Loucy (cell line): ENCODE results near the gene GP5.
A peak's percentile ranks its signal among the peaks of the same experiment; 100 is the strongest.

ENCODE experiments used
- H2AFZ ChIP-seq: fragments of 200-600 bp; sonication (generic); 2 replicates; pipeline ENCODE4 v1.6.0; 2016; ENCODE audit warnings: antibody characterized with exemption, mild to moderate bottlenecking, low read length, moderate library complexity
- H3F3A ChIP-seq: fragments of 200-600 bp; 2 replicates; pipeline ENCODE4 v1.6.0; 2016; ENCODE audit warnings: antibody characterized with exemption, low read depth, mild to moderate bottlenecking
- H3K27me3 ChIP-seq: fragments of 200-600 bp; sonication (generic); 2 replicates; pipeline ENCODE4 v1.6.1; 2014; ENCODE audit warnings: low read length, mild to moderate bottlenecking; ENCODE audit not compliant: insufficient read depth, poor library complexity, severe bottlenecking
- H3K36me3 ChIP-seq: fragments of 200-600 bp; sonication (generic); 2 replicates; pipeline ENCODE4 v1.6.1; 2016; ENCODE audit warnings: low read length; ENCODE audit not compliant: insufficient read depth
- H3K4me1 ChIP-seq: fragments of 200-600 bp; sonication (generic); 2 replicates; pipeline ENCODE4 v1.5.1; 2014; ENCODE audit warnings: low read length, mild to moderate bottlenecking; ENCODE audit not compliant: insufficient read depth, poor library complexity, severe bottlenecking
- H3K4me2 ChIP-seq: fragments of 200-600 bp; sonication (generic); 2 replicates; pipeline ENCODE4 v1.6.0; 2014; ENCODE audit warnings: antibody characterized with exemption, low read length, low read depth, mild to moderate bottlenecking; ENCODE audit not compliant: poor library complexity, severe bottlenecking
- H3K4me3 ChIP-seq: fragments of 200-600 bp; sonication (generic); 2 replicates; pipeline ENCODE4 v1.5.1; 2014; ENCODE audit warnings: low read length, mild to moderate bottlenecking, mixed read lengths; ENCODE audit not compliant: poor library complexity, severe bottlenecking
- H3K79me2 ChIP-seq: fragments of 200-600 bp; sonication (generic); 2 replicates; pipeline ENCODE4 v1.6.1; 2014; ENCODE audit warnings: low read length; ENCODE audit not compliant: insufficient read depth
- H3K9ac ChIP-seq: fragments of 200-600 bp; sonication (generic); 2 replicates; pipeline ENCODE4 v1.6.0; 2014; ENCODE audit warnings: mild to moderate bottlenecking, low read depth, low read length, moderate library complexity; ENCODE audit not compliant: poor library complexity, severe bottlenecking
- H3K9me2 ChIP-seq: fragments of 200-600 bp; sonication (generic); replicated peaks from 2 replicates; pipeline ENCODE4 v1.6.1; 2016; ENCODE audit warnings: low read depth, low read length, mixed read lengths
- H3K9me3 ChIP-seq: fragments of 200-600 bp; sonication (generic); 2 replicates; pipeline ENCODE4 v1.6.1; 2014; ENCODE audit warnings: mild to moderate bottlenecking, antibody characterized with exemption, low read length, low read depth; ENCODE audit not compliant: insufficient read depth
- H4K20me1 ChIP-seq: fragments of 200-600 bp; sonication (generic); 2 replicates; pipeline ENCODE4 v1.6.0; 2014; ENCODE audit warnings: antibody characterized with exemption, low read length, mild to moderate bottlenecking; ENCODE audit not compliant: insufficient read depth, poor library complexity, severe bottlenecking
- CTCF ChIP-seq: fragments of 200-600 bp; sonication (generic); conservative IDR thresholded peaks from 2 replicates; pipeline ENCODE4 v1.5.1; 2014; ENCODE audit warnings: mild to moderate bottlenecking, antibody characterized with exemption, low read length
- EZH2phosphoT487 ChIP-seq: fragments of 200-600 bp; IDR thresholded peaks from 2 replicates; pipeline ENCODE4 v1.6.1; 2018; ENCODE audit warnings: antibody characterized with exemption, mild to moderate bottlenecking, moderate library complexity, borderline replicate concordance

The GP5 gene

GRCh38 chr3:194425399-194425798 lies 26.3 kb upstream of the GP5 start:
- Histone ChIP-seq H3K4me2 (no peak overlapping the region), H3K9ac (no peak overlapping the region), H3F3A (no peaks in the 10 kb centered on the region), H3K9me2 (no peaks in the 10 kb centered on the region), H3K4me1 (no peaks in the 10 kb centered on the region), H3K9me3 (no peaks in the 10 kb centered on the region), H3K4me3 (no peak overlapping the region), H2AFZ (no peak overlapping the region), H3K27me3 (no peaks in the 10 kb centered on the region), H4K20me1 (no peaks in the 10 kb centered on the region), H3K79me2 (no peaks in the 10 kb centered on the region), H3K36me3 (peaks cover 78% of the 10 kb centered on the region)
- no peak for TF ChIP-seq EZH2phosphoT487
- TF ChIP-seq CTCF, result no peak

- no peaks in the 10 kb centered on the region for H3K9me3 ChIP-seq
- no peaks in the 10 kb centered on the region for H3K79me2 ChIP-seq
- H3K36me3 ChIP-seq, result peaks cover 77% of the 10 kb centered on the region
- H3K27me3 ChIP-seq, result no peaks in the 10 kb centered on the region
- H3K9ac ChIP-seq, result no peak overlapping the region
- no peak overlapping the region for H3K4me2 ChIP-seq
- no peaks in the 10 kb centered on the region for H3K4me1 ChIP-seq
- no peaks in the 10 kb centered on the region for H4K20me1 ChIP-seq
- no peak overlapping the region for H3K4me3 ChIP-seq
- no peaks in the 10 kb centered on the region for H3K9me2 ChIP-seq
- H2AFZ ChIP-seq, result no peak overlapping the region
- no peaks in the 10 kb centered on the region for H3F3A ChIP-seq
- TF ChIP-seq CTCF (no peak), EZH2phosphoT487 (no peak)
Observed at GRCh38 chr3:194424953-194425352, 25.9 kb upstream of the GP5 start.

- H4K20me1 ChIP-seq, result no peaks in the 10 kb centered on the region
- H3K27me3 ChIP-seq, result no peaks in the 10 kb centered on the region
- peaks cover 75% of the 10 kb centered on the region for H3K36me3 ChIP-seq
- H3K4me2 ChIP-seq, result no peak overlapping the region
- no peak overlapping the region for H3K4me3 ChIP-seq
- H3K4me1 ChIP-seq, result no peaks in the 10 kb centered on the region
- H3K9ac ChIP-seq, result no peak overlapping the region
- no peaks in the 10 kb centered on the region for H3K79me2 ChIP-seq
- TF ChIP-seq CTCF (peak; percentile 20; the same call in 1 of the 2 replicates), EZH2phosphoT487 (no peak)
- H3K9me3 ChIP-seq, result no peaks in the 10 kb centered on the region
- no peaks in the 10 kb centered on the region for H3F3A ChIP-seq
- no peaks in the 10 kb centered on the region for H3K9me2 ChIP-seq
- no peak overlapping the region for H2AFZ ChIP-seq
Observed at GRCh38 chr3:194424373-194424772, 25.3 kb upstream of the GP5 start.
